ENCODE results near the gene TSTD1. TPM values are rescaled to one million over a fixed set of nuclear protein-coding genes. Genes with fewer than 3 reads are reported as not detected.
"Not testable (repeated sequence)": the region's sequence is repeated elsewhere in the genome, so short reads cannot be mapped to it uniquely, and the experiment has no call there.

Gene TSTD1
- total and polyA plus RNA-seq, 10 donors = 24.3 to 141 (median 31.0) TPM

DNA sequence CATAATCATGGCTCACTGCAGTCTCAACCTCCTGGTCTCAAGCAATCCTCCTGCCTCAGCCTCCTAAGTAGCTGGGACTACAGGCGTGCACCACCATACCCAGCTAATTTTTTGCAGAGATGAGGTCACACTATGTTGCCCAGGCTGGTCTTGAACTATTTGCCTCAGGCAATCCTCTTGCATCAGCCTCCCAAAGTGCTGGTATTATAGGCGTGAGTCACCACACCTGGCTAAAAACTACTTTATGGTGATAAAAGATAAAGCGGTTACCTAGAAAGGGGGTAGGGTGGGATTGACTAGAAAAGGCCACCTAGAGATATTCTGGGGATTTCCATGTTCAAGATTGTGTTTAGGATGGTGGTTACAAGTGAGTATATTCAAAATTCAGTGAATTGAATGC lies 5.0 kb downstream of the TSTD1 start:
- 95 to 98% (median 97%) methylated on average over 3 of the region's 3 CpGs for WGBS, 5 donors
- TF ChIP-seq POLR2AphosphoS5 (IDR thresholded peaks at IDR 0.05) (no peak), CTCF (IDR thresholded peaks at IDR 0.05 in 8 of 11, conservative IDR thresholded peaks at IDR 0.05 in 3 of 11) (no peak), POLR2A (IDR thresholded peaks at IDR 0.05) (no peak)
- H3K9me3 ChIP-seq = no peaks in the 10 kb centered on the region
- peaks cover 0 to 62% (median 25%) of the 10 kb centered on the region in 6 donors for H3K4me1 ChIP-seq
- H3K27ac ChIP-seq = no peak overlapping the region
- H3K4me3 ChIP-seq = no peak overlapping the region
- intact Hi-C loops (cut with DNase I; ENCODE audit: low total_unique reads) = no loop called here
- DNase-seq = no peak
- no peaks in the 10 kb centered on the region for H3K27me3 ChIP-seq (replicated peaks in 1 of 7)
- peaks cover 0 to 25% (median under 1%) of the 10 kb centered on the region in 6 donors for H3K36me3 ChIP-seq

DNA sequence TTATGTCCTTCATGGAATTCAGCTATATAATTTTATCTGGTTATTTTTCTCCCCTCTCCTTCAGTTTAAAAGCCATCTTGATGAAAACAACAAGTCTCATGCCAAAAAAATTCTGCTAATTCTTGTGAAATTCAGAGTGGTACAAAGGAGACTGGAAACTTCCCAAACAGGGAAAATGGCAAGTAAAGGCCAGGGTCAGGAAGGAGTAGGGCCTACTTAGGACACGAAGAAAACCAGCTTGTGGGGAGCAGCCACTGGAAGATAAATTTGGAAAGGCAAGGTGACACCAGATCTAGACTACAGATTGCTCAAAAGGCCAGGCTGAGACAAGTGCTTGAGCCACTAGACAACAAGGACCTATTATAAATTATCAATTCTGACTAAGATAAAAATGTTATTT lies 6.4 kb downstream of the TSTD1 start:
- peaks cover 0 to 48% (median 11%) of the 10 kb centered on the region in 6 donors for H3K4me1 ChIP-seq
- peaks cover 0 to 11% (median 0%) of the 10 kb centered on the region in 6 donors for H3K36me3 ChIP-seq
- H3K27me3 ChIP-seq (replicated peaks in 1 of 7) = no peaks in the 10 kb centered on the region
- intact Hi-C loops (cut with DNase I; ENCODE audit: low total_unique reads) = no loop called here
- H3K4me3 ChIP-seq = no peak overlapping the region
- no peak overlapping the region for H3K27ac ChIP-seq
- TF ChIP-seq POLR2A (IDR thresholded peaks at IDR 0.05) = no peak
- TF ChIP-seq CTCF (IDR thresholded peaks at IDR 0.05 in 8 of 11, conservative IDR thresholded peaks at IDR 0.05 in 3 of 11) = no peak
- no peak for TF ChIP-seq POLR2AphosphoS5 (IDR thresholded peaks at IDR 0.05)
- DNase-seq = no peak
- WGBS, 5 donors = 56 to 68% (median 64%) methylated on average over 1 of the region's 1 CpG
- H3K9me3 ChIP-seq = no peaks in the 10 kb centered on the region

GRCh38 chr1:161031874-161032273 lies 6.9 kb downstream of the TSTD1 start:
- 49 to 57% (median 51%) methylated on average over 2 of the region's 2 CpGs for WGBS, 5 donors
- intact Hi-C loops (cut with DNase I; ENCODE audit: low total_unique reads) = no loop called here
- Histone ChIP-seq H3K27me3 (replicated peaks in 1 of 7) (no peaks in the 10 kb centered on the region), H3K4me3 (no peak overlapping the region), H3K9me3 (peaks cover 0 to 4% (median 0%) of the 10 kb centered on the region in 8 donors), H3K36me3 (peaks cover 0 to 6% (median 0%) of the 10 kb centered on the region in 6 donors), H3K4me1 (peaks cover 0 to 43% (median 10%) of the 10 kb centered on the region in 6 donors), H3K27ac (no peak overlapping the region)
- DNase-seq = no peak
- TF ChIP-seq POLR2AphosphoS5 (IDR thresholded peaks at IDR 0.05) (no peak), POLR2A (IDR thresholded peaks at IDR 0.05) (no peak), CTCF (IDR thresholded peaks at IDR 0.05 in 8 of 11, conservative IDR thresholded peaks at IDR 0.05 in 3 of 11) (no peak)

DNA sequence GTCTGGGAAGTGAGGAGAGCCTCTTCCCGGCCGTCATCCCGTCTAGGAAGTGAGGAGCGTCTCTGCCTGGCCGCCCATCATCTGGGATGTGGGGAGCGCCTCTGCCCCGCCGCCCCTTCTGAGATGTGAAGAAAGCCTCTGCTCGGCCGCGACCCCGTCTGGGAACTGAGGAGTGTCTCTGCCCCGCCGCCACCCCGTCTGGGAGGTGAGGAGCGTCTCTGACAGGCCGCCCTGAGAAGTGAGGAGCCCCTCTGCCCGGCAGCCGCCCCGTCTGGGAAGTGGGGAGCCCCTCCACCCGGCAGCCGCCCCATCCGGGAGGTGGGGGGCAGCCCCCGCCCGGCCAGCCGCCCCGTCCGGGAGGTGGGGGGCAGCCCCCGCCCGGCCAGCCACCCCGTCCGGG lies 9.3 kb downstream of the TSTD1 start:
- DNase-seq; intact Hi-C loops (cut with DNase I; ENCODE audit: low total_unique reads); H3K27ac ChIP-seq; H3K27me3 ChIP-seq (replicated peaks in 1 of 7); H3K4me3 ChIP-seq; H3K36me3 ChIP-seq; H3K9me3 ChIP-seq: not testable (repeated sequence)
- H3K4me1 ChIP-seq = peaks cover 0 to 24% (median 5%) of the 10 kb centered on the region in 6 donors
- 96 to 99% (median 97%) methylated on average over 17 to 32 of the region's 32 CpGs for WGBS, 5 donors

GRCh38 chr1:161026954-161027353 lies 11.8 kb downstream of the TSTD1 start:
- intact Hi-C loops (cut with DNase I; ENCODE audit: low total_unique reads) = not testable (repeated sequence)
- WGBS, 5 donors = 53 to 82% (median 70%) methylated on average over 1 of the region's 1 CpG

DNA sequence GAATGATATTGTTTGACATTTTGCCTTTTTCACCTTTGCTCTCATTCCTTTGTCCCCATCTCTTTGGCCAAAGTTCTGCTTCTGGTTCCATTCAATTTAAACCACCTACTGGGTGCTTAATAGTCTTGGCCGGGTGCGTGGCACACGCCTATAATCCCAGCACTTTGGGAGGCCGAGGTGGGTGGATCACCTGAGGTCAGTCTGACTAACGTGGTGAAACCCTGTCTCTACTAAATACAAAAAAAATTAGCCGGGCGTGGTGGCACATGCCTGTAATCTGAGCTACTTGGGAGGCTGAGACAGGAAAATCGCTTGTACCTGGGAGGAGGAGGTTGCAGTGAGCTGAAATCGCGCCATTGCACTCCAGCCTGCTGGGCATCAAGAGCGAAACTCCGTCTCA lies 16.3 kb downstream of the TSTD1 start:
- H3K9me3 ChIP-seq; DNase-seq; H3K27ac ChIP-seq; H3K4me3 ChIP-seq; intact Hi-C loops (cut with DNase I; ENCODE audit: low total_unique reads); H3K36me3 ChIP-seq; H3K27me3 ChIP-seq (replicated peaks in 1 of 7): not testable (repeated sequence)
- WGBS, 5 donors = 86 to 95% (median 92%) methylated on average over 12 of the region's 12 CpGs
- peaks cover 0 to 46% (median 39%) of the 10 kb centered on the region in 6 donors for H3K4me1 ChIP-seq

More at GRCh38 chr1:161026954-161027353, 11.8 kb downstream of the TSTD1 start:
- H3K27ac ChIP-seq; H3K4me1 ChIP-seq; H3K27me3 ChIP-seq (replicated peaks in 1 of 7); H3K4me3 ChIP-seq; H3K36me3 ChIP-seq; DNase-seq; H3K9me3 ChIP-seq: not testable (repeated sequence)

Measured in spleen (tissue), 11 donors.